Lower lobe of right lung (tissue), 2 donors: ENCODE measurements around the gene NKAIN1. TPM values are rescaled to one million over a fixed set of nuclear protein-coding genes. Genes with fewer than 3 reads are reported as not detected.
"Not testable (repeated sequence)": the region's sequence is repeated elsewhere in the genome, so short reads cannot be mapped to it uniquely, and the experiment has no call there.

Experiments
- ATAC-seq, 2 donors: fragments of 200-7000 bp; cut with Tn5 transposase; one replicate each; pipeline ENCODE4 v1.9.1; 2020 to 2022; ENCODE audit warnings: mild to moderate bottlenecking in 2 of 2, moderate library complexity in 2 of 2
- DNase-seq: peaks from one replicate; pipeline ENCODE4 v3.0.0-alpha.2; 2020
- H3K27ac ChIP-seq: fragments of 200-600 bp; one replicate; pipeline ENCODE4 v1.8.0; 2022
- H3K27me3 ChIP-seq: fragments of 200-600 bp; one replicate; pipeline ENCODE4 v1.8.0; 2022; ENCODE audit warnings: low read depth
- H3K36me3 ChIP-seq: fragments of 200-600 bp; one replicate; pipeline ENCODE4 v1.8.0; 2022; ENCODE audit warnings: mild to moderate bottlenecking
- H3K4me1 ChIP-seq: fragments of 200-600 bp; one replicate; pipeline ENCODE4 v1.8.0; 2022
- H3K4me3 ChIP-seq: fragments of 200-600 bp; one replicate; pipeline ENCODE4 v1.8.0; 2022; ENCODE audit warnings: mild to moderate bottlenecking
- H3K9me3 ChIP-seq: fragments of 200-600 bp; one replicate; pipeline ENCODE4 v1.8.0; 2022
- CTCF ChIP-seq: fragments of 200-600 bp; IDR thresholded peaks from one replicate; pipeline ENCODE4 v1.8.0; 2022; ENCODE audit warnings: antibody characterized with exemption, mild to moderate bottlenecking
- intact Hi-C: fragments of 100-400 bp; cut with DNase I; formaldehyde crosslinking; loops from one replicate; pipeline ENCODE4 v1.11.0; 2022
- total RNA-seq: library from RNA; stranded (reverse); fragmentation: NEBNext Ultra II Directional; extraction: Animal tissue kit (Norgen Biotek cat#: 25700); gene quantifications from one replicate; pipeline ENCODE4 v1.2.1, GENCODE V29; 2021
- donor health status: DM: no; HTN: yes; CAD: no; lungs with severe emphysema.

Gene NKAIN1
- total RNA-seq, 1 donor from 2014 or later: not detected

- Histone ChIP-seq H3K36me3 (no peaks in the 10 kb centered on the region), H3K9me3 (no peaks in the 10 kb centered on the region), H3K27me3 (peaks cover 32% of the 10 kb centered on the region), H3K4me3 (no peak overlapping the region), H3K27ac (no peak overlapping the region), H3K4me1 (peaks cover 13% of the 10 kb centered on the region)
- ATAC-seq (no peak), DNase-seq (no peak)
- intact Hi-C loops: no loop called here
- no peak for TF ChIP-seq CTCF
Observed at GRCh38 chr1:31180338-31180737, 59.3 kb downstream of the NKAIN1 start.

GRCh38 chr1:31176291-31176690 lies 63.4 kb downstream of the NKAIN1 start:
- H3K9me3 ChIP-seq, intact Hi-C loops, ATAC-seq, DNase-seq, H3K36me3 ChIP-seq, H3K4me3 ChIP-seq, H3K27ac ChIP-seq, H3K4me1 ChIP-seq: not testable (repeated sequence)
- H3K27me3 ChIP-seq: peaks cover 15% of the 10 kb centered on the region

GRCh38 chr1:31170486-31170735 lies 69.3 kb downstream of the NKAIN1 start:
- no peak for TF ChIP-seq CTCF
- DNase-seq (no peak), ATAC-seq (no peak)
- intact Hi-C loops: no loop called here
- H3K27me3 ChIP-seq: no peaks in the 10 kb centered on the region
- H3K36me3 ChIP-seq: no peaks in the 10 kb centered on the region
- H3K4me1 ChIP-seq: peaks cover 10% of the 10 kb centered on the region
- H3K4me3 ChIP-seq: no peak overlapping the region
- no peaks in the 10 kb centered on the region for H3K9me3 ChIP-seq
- peak overlapping the region; percentile 64 for H3K27ac ChIP-seq

GRCh38 chr1:31166462-31166861 lies 73.2 kb downstream of the NKAIN1 start:
- H3K27me3 ChIP-seq: no peaks in the 10 kb centered on the region
- peaks cover 10% of the 10 kb centered on the region for H3K4me1 ChIP-seq
- ATAC-seq (no peak), DNase-seq (no peak)
- no peaks in the 10 kb centered on the region for H3K9me3 ChIP-seq
- intact Hi-C loops: no loop called here
- H3K36me3 ChIP-seq: no peaks in the 10 kb centered on the region
- TF ChIP-seq CTCF: no peak
- H3K27ac ChIP-seq: no peak overlapping the region
- no peak overlapping the region for H3K4me3 ChIP-seq

GRCh38 chr1:31164291-31164690 lies 75.4 kb downstream of the NKAIN1 start:
- intact Hi-C loops: no loop called here
- Histone ChIP-seq H3K27ac (no peak overlapping the region), H3K9me3 (no peaks in the 10 kb centered on the region), H3K36me3 (no peaks in the 10 kb centered on the region), H3K27me3 (no peaks in the 10 kb centered on the region), H3K4me3 (no peak overlapping the region), H3K4me1 (no peaks in the 10 kb centered on the region)
- DNase-seq (no peak), ATAC-seq (no peak)
- TF ChIP-seq CTCF: no peak

GRCh38 chr1:31163866-31164265 lies 75.8 kb downstream of the NKAIN1 start:
- Histone ChIP-seq H3K4me1 (no peaks in the 10 kb centered on the region), H3K27ac (no peak overlapping the region), H3K4me3 (no peak overlapping the region), H3K9me3 (no peaks in the 10 kb centered on the region), H3K36me3 (no peaks in the 10 kb centered on the region), H3K27me3 (no peaks in the 10 kb centered on the region)
- no peak for TF ChIP-seq CTCF
- intact Hi-C loops: no loop called here
- DNase-seq (no peak), ATAC-seq (no peak)
